Stomach (tissue), 4 donors: ENCODE results near the gene MTFR2.

Experiments
- CTCF ChIP-seq, 7 experiments: fragments of 450-650 bp in 4 of 7; fragments of 200-600 bp in 3 of 7; sonication (generic) in 3 of 7; IDR thresholded peaks; one replicate each; pipeline ENCODE4 v1.5.1; 2016 to 2019; ENCODE audit warnings: antibody characterized with exemption in 7 of 7, control low read depth in 2 of 7, mild to moderate bottlenecking in 1 of 7
- EP300 ChIP-seq: sonication (generic); formaldehyde crosslinking; IDR thresholded peaks from one replicate; pipeline ENCODE4 v1.6.1; 2017; ENCODE audit warnings: antibody characterized with exemption
- POLR2A ChIP-seq, 4 donors: fragments of 450-650 bp; IDR thresholded peaks; one replicate each; pipeline ENCODE4 v1.6.1; 2016; ENCODE audit warnings: antibody characterized with exemption in 4 of 4, control low read depth in 2 of 4, mild to moderate bottlenecking in 1 of 4, moderate library complexity in 1 of 4
- POLR2AphosphoS5 ChIP-seq, 3 donors: sonication (generic); formaldehyde crosslinking; IDR thresholded peaks; one replicate each; pipeline ENCODE4 v1.6.1; 2016; ENCODE audit warnings: antibody characterized with exemption in 3 of 3

DNA sequence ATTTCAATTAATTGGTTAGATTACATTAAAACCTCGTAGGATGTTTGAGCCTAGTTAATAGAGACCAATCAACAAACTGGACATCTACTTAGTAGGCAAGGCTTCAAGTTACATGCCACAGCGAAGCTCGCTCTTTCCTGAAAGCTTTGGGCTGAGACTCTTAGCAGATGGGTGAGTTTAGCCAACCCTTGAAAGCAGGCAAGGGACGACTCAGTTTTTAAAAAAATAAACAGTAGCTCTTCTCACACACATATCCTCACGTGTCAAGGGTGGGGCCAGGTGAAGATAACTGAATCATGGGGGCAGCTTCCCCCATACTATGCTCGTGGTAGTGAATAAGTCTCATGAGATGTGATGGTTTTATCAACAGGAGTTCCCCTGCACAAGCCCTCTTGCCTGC lies 775 bp downstream of the MTFR2 start:
- TF ChIP-seq POLR2A (IDR thresholded peaks at IDR 0.05) = no peak
- TF ChIP-seq CTCF (IDR thresholded peaks at IDR 0.05) = no peak
- no peak for TF ChIP-seq EP300
- no peak for TF ChIP-seq POLR2AphosphoS5 (IDR thresholded peaks at IDR 0.05)
